ENCODE data around the gene L3MBTL4.
"Not testable (repeated sequence)": the region's sequence is repeated elsewhere in the genome, so short reads cannot be mapped to it uniquely, and the experiment has no call there.

L3MBTL4 gene

GRCh38 chr18:6088432-6088831 lies 326.3 kb downstream of the L3MBTL4 start:
- no peak for DNase-seq

- DNase-seq = no peak
Measured at GRCh38 chr18:6086731-6087130, 328.0 kb downstream of the L3MBTL4 start.

GRCh38 chr18:6079406-6079805 lies 335.3 kb downstream of the L3MBTL4 start:
- no peak for DNase-seq

GRCh38 chr18:6078877-6079276 lies 335.8 kb downstream of the L3MBTL4 start:
- DNase-seq = no peak

GRCh38 chr18:6072423-6072822 lies 342.3 kb downstream of the L3MBTL4 start:
- DNase-seq = not testable (repeated sequence)

GRCh38 chr18:6069539-6069938 lies 345.2 kb downstream of the L3MBTL4 start:
- DNase-seq = no peak

- no peak for DNase-seq
Measured at GRCh38 chr18:6069103-6069502, 345.6 kb downstream of the L3MBTL4 start.

GRCh38 chr18:6060149-6060548 lies 354.6 kb downstream of the L3MBTL4 start:
- no peak for DNase-seq

- DNase-seq = no peak
Measured at GRCh38 chr18:6059551-6059950, 355.2 kb downstream of the L3MBTL4 start.

GRCh38 chr18:6058941-6059340 lies 355.8 kb downstream of the L3MBTL4 start:
- DNase-seq = no peak

GRCh38 chr18:6057604-6058003 lies 357.1 kb downstream of the L3MBTL4 start:
- no peak for DNase-seq

GRCh38 chr18:6056171-6056910 lies 358.4 kb downstream of the L3MBTL4 start:
- no peak for DNase-seq

- no peak for DNase-seq
Measured at GRCh38 chr18:6055711-6056110, 359.0 kb downstream of the L3MBTL4 start.

- no peak for DNase-seq
Measured at GRCh38 chr18:6054256-6054842, 360.4 kb downstream of the L3MBTL4 start.

- DNase-seq = no peak
Measured at GRCh38 chr18:6052449-6052913, 362.2 kb downstream of the L3MBTL4 start.

GRCh38 chr18:6047596-6047995 lies 367.1 kb downstream of the L3MBTL4 start:
- not testable (repeated sequence) for DNase-seq

- no peak for DNase-seq
Measured at GRCh38 chr18:6044773-6045172, 369.9 kb downstream of the L3MBTL4 start.

- no peak for DNase-seq
Measured at GRCh38 chr18:6044319-6044718, 370.4 kb downstream of the L3MBTL4 start.

- DNase-seq = no peak
Measured at GRCh38 chr18:6039055-6039454, 375.7 kb downstream of the L3MBTL4 start.

- DNase-seq = no peak
Measured at GRCh38 chr18:6031442-6031841, 383.3 kb downstream of the L3MBTL4 start.

- DNase-seq = no peak
Measured at GRCh38 chr18:6031002-6031401, 383.7 kb downstream of the L3MBTL4 start.

GRCh38 chr18:6024745-6025248 lies 389.9 kb downstream of the L3MBTL4 start:
- DNase-seq = no peak

GRCh38 chr18:6023551-6023950 lies 391.2 kb downstream of the L3MBTL4 start:
- DNase-seq = no peak

- no peak for DNase-seq
Measured at GRCh38 chr18:6022845-6023244, 391.9 kb downstream of the L3MBTL4 start.

GRCh38 chr18:6022074-6022444 lies 392.7 kb downstream of the L3MBTL4 start:
- no peak for DNase-seq

Data from DMS 273 treated with DMSO at 0.1 percent for 48 hours (cell line).